ENCODE data around the gene IL9.

- TF ChIP-seq CTCF (IDR thresholded peaks at IDR 0.05; ENCODE audit: low read length): no peak
- TF ChIP-seq EZH2phosphoT487 (IDR thresholded peaks at IDR 0.05; ENCODE audit: low read length): no peak
- no peak for TF ChIP-seq EZH2 (optimal IDR thresholded peaks at IDR 0.05; ENCODE audit: low read depth, low read length)
Observed at GRCh38 chr5:135894789-135895188, 852 bp downstream of the IL9 start.

All from MM.1S (cell line).